Measurements from ENCODE around the gene FAM13A. TPM values are rescaled to one million over a fixed set of nuclear protein-coding genes. Genes with fewer than 3 reads are reported as not detected.
"Not testable (repeated sequence)": the region's sequence is repeated elsewhere in the genome, so short reads cannot be mapped to it uniquely, and the experiment has no call there.

FAM13A gene
- total RNA-seq, 1 experiment from 2014 or later = 22.2 TPM

GRCh38 chr4:88858752-88859151 lies 198.2 kb downstream of the FAM13A start:
- DNase-seq (ENCODE audit: extremely low read depth, low read depth) = no peak

DNA sequence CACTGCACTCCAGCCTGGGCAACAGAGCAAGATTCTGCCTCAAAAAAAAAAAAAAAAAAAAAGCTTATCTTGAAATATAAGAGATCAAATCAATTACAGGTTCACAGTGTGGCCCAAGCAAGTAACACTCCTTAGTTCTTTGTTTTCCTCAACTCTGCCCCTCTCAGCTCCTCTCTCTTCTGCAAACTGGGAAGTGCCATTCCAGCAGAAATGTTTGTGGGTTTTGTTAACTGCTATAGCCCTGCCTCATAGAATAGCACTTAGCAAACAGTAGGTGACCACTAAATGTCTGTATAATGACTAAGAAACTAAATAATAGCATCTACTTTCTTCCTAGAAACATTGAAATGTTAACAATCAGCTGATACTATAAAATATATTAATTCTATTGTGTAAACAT lies 199.4 kb downstream of the FAM13A start:
- DNase-seq (ENCODE audit: extremely low read depth, low read depth) = no peak

- DNase-seq (ENCODE audit: extremely low read depth, low read depth) = no peak
Observed at GRCh38 chr4:88854481-88854880, 202.5 kb downstream of the FAM13A start.

DNA sequence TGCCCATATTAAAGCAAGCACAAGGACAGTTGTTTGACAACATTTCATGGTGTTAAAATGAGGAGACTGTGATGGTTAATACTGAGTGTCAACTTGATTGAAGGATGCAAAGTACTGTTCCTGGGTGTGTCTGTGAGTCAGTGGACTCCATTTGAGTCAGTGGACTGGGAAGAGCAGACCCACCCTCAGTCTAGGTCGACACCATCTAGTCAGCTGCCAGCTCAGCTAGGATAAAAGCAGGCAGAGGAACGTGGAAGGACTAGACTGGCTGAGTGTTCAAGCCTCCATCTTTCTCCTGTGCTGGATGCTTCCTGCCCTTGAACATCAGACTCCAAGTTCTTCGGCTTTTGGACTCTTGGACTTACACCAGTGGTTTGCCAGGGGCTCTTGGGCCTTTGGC lies 203.4 kb downstream of the FAM13A start:
- not testable (repeated sequence) for DNase-seq (ENCODE audit: extremely low read depth, low read depth)

GRCh38 chr4:88846206-88846790 lies 210.7 kb downstream of the FAM13A start:
- DNase-seq (ENCODE audit: extremely low read depth, low read depth) = no peak

GRCh38 chr4:88843067-88843685 lies 213.8 kb downstream of the FAM13A start:
- DNase-seq (ENCODE audit: extremely low read depth, low read depth) = no peak

- DNase-seq (ENCODE audit: extremely low read depth, low read depth) = no peak
Observed at GRCh38 chr4:88841635-88842034, 215.3 kb downstream of the FAM13A start.

GRCh38 chr4:88836216-88836615 lies 220.8 kb downstream of the FAM13A start:
- no peak for DNase-seq (ENCODE audit: extremely low read depth, low read depth)

DNA sequence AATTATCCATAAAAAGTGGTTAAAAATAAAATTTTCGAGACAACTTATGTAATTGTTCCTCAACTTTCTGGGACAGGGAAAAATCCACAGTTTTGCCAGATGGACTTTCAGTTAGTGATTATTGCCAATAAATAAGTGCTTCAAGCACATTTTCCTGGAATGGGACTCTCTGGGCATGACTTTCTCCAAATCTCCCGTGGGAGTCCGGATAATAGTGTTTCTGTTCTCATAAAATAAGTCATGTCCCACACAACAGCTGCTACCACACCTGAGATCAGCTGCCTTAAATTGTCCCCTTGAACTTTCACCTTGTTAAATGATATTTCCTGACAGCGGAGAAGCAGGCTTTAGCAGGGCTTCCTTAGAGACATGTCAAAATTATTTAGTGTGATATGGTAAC lies 226.0 kb downstream of the FAM13A start:
- no peak for DNase-seq (ENCODE audit: extremely low read depth, low read depth)

DNA sequence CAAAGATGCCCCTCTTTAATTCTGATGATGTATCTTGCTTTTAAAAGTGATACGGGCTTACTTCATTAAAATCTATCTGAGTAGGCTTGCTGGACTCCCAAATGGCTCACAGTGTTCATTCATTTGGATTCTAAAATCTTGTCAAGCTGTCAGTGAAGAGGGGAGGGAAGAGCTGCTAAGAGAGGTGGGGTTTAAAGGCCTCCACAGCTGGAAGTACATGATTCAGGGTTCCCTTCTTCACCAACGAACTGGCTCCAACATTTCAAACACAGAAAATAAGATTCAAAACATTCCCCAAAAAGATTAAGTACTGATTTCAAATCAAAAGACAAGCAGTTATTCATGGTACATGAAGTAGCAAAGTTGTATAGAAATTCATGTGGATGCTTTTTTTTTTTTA lies 226.4 kb downstream of the FAM13A start:
- no peak for DNase-seq (ENCODE audit: extremely low read depth, low read depth)

DNA sequence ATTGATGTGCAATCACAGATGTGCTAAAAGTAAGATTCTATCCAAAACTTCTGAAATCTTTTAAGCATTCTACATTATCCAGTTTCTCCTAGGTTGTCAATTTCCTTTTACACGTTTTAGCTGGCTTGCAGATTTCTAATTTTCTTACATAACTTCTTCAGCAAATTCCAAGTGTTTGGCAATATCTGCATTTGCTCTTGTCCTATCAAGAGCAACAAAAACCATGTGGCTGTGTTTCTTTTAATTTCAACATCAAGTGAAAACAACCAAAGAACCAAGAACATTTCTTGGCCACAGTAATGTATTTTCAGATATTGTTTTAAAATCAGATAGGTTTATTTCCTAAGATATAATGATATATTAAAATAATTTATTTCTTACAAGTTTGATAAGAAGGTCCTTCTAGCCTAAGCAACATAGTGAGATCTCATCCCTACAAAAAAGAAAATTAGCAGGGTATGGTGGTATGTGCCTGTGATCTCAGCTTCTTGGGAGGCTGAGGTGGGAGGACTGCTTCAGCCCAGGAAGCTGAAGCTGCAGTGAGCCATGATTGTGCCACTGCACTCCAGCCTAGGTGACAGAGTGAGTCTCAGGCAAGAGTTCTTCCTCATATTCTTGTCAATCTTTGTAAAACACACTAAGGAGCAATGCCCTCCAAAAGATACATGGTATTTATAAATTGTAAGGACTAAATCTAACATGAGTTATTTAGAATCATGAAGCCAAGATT lies 228.0 kb downstream of the FAM13A start:
- DNase-seq (ENCODE audit: extremely low read depth, low read depth) = no peak

GRCh38 chr4:88827442-88827841 lies 229.5 kb downstream of the FAM13A start:
- no peak for DNase-seq (ENCODE audit: extremely low read depth, low read depth)

- no peak for DNase-seq (ENCODE audit: extremely low read depth, low read depth)
Observed at GRCh38 chr4:88826771-88827170, 230.2 kb downstream of the FAM13A start.

GRCh38 chr4:88825931-88826330 lies 231.1 kb downstream of the FAM13A start:
- no peak for DNase-seq (ENCODE audit: extremely low read depth, low read depth)

DNA sequence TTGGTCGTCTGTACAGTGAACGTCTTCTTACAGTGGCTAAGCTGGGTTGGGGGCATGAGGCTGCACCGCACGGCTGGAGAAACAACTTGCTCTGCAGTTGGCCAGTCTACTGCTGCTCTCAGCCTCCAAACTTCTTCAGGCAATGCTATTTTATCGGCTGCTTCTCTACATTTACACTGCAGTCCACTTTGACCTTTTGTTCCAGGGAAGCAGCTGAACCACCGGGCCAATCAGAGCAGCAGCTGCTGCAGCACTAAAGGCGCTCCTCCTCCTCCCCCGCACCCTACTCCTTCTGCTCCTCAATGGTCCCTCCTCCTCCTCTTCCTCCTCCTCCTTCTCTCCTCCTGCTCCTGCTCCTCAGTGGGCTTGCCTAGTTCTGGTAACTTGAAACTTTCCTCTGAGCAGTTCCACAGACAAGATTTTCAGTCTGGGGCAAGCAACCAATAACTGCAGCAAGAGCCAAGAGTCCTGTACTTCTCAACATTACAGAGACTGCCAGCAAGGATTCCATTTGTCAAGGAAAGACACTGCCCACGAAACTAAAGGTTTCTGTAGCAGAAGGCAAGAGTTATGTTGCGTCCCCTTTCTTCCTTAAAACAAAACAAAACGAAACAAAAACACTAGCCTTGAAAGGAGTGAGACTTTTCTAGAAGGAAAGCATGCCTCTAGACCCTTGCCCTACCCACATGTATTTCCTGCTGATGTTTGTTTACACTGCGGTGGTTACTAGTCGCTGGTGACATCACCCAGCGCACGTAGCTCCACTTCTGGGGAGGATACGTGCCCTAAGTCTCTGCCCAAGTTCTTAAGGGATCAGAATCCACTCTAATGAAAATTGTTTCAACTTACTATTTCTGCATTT lies 233.7 kb downstream of the FAM13A start:
- DNase-seq (ENCODE audit: extremely low read depth, low read depth) = peak; percentile 76

- DNase-seq (ENCODE audit: extremely low read depth, low read depth) = no peak
Observed at GRCh38 chr4:88822034-88822789, 234.8 kb downstream of the FAM13A start.

DNA sequence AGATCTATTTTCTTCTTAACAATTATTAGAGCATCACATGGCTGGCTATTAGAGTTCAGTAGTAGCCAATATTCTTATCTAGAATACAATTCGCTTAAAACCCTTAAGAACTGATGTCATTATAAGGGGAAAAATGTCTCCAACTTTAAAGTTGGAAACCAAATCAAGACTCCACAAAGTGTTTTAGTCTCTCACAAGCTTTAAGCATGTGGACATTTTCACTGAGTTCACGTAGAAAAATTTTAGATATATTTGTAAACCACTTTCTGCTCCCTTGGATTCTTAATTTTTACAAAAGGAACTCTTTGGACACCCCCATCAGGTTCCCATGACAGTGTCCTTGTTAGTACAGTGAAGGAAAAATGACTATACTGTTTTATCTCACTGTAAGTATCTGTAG lies 235.5 kb downstream of the FAM13A start:
- no peak for DNase-seq (ENCODE audit: extremely low read depth, low read depth)

DNA sequence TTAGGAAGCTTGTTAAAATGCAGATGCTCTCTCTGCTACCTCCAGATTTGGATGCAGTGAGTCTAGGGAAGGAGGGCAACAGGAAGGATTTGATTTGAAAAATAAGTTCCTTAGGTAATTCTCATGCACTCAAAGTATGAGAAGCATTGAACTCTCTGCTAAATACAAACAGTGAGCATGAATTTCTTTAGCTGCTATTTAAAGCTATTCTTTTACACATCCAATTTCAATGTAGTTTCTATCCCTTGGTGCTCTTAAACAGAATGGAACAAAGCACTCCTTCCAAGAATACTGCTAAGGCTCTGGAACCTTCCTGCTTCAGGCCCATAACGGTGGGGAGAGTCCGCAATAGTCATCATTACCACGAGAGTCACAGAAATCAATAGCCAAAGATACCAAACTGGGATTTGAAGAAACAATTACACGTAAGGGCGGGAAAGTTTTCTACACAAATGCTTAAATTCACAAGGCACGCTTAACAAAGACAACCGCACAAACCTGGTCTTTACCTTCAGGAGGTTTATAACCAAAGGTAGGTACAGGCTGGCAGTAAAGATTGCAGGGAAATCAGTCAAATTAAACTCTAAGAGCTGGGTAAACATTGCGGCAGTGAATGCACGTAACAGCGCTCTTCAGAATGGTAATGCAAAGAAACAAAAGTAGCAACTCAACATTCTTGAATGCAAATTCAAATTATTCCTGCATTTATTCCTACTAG lies 236.1 kb downstream of the FAM13A start:
- no peak for DNase-seq (ENCODE audit: extremely low read depth, low read depth)

- DNase-seq (ENCODE audit: extremely low read depth, low read depth) = no peak
Observed at GRCh38 chr4:88819818-88820697, 236.9 kb downstream of the FAM13A start.
